Loucy (cell line): Measurements from ENCODE around the gene ATP10B.
"Not testable (repeated sequence)": the region's sequence is repeated elsewhere in the genome, so short reads cannot be mapped to it uniquely, and the experiment has no call there.

Experiments used
- H2AFZ ChIP-seq: fragments of 200-600 bp; sonication (generic); 2 replicates; pipeline ENCODE4 v1.6.0; 2016; ENCODE audit warnings: antibody characterized with exemption, mild to moderate bottlenecking, low read length, moderate library complexity
- H3F3A ChIP-seq: fragments of 200-600 bp; 2 replicates; pipeline ENCODE4 v1.6.0; 2016; ENCODE audit warnings: antibody characterized with exemption, low read depth, mild to moderate bottlenecking
- H3K27me3 ChIP-seq: fragments of 200-600 bp; sonication (generic); 2 replicates; pipeline ENCODE4 v1.6.1; 2014; ENCODE audit warnings: low read length, mild to moderate bottlenecking; ENCODE audit not compliant: insufficient read depth, poor library complexity, severe bottlenecking
- H3K36me3 ChIP-seq: fragments of 200-600 bp; sonication (generic); 2 replicates; pipeline ENCODE4 v1.6.1; 2016; ENCODE audit warnings: low read length; ENCODE audit not compliant: insufficient read depth
- H3K4me1 ChIP-seq: fragments of 200-600 bp; sonication (generic); 2 replicates; pipeline ENCODE4 v1.5.1; 2014; ENCODE audit warnings: low read length, mild to moderate bottlenecking; ENCODE audit not compliant: insufficient read depth, poor library complexity, severe bottlenecking
- H3K4me2 ChIP-seq: fragments of 200-600 bp; sonication (generic); 2 replicates; pipeline ENCODE4 v1.6.0; 2014; ENCODE audit warnings: antibody characterized with exemption, low read length, low read depth, mild to moderate bottlenecking; ENCODE audit not compliant: poor library complexity, severe bottlenecking
- H3K4me3 ChIP-seq: fragments of 200-600 bp; sonication (generic); 2 replicates; pipeline ENCODE4 v1.5.1; 2014; ENCODE audit warnings: low read length, mild to moderate bottlenecking, mixed read lengths; ENCODE audit not compliant: poor library complexity, severe bottlenecking
- H3K79me2 ChIP-seq: fragments of 200-600 bp; sonication (generic); 2 replicates; pipeline ENCODE4 v1.6.1; 2014; ENCODE audit warnings: low read length; ENCODE audit not compliant: insufficient read depth
- H3K9ac ChIP-seq: fragments of 200-600 bp; sonication (generic); 2 replicates; pipeline ENCODE4 v1.6.0; 2014; ENCODE audit warnings: mild to moderate bottlenecking, low read depth, low read length, moderate library complexity; ENCODE audit not compliant: poor library complexity, severe bottlenecking
- H3K9me2 ChIP-seq: fragments of 200-600 bp; sonication (generic); replicated peaks from 2 replicates; pipeline ENCODE4 v1.6.1; 2016; ENCODE audit warnings: low read depth, low read length, mixed read lengths
- H3K9me3 ChIP-seq: fragments of 200-600 bp; sonication (generic); 2 replicates; pipeline ENCODE4 v1.6.1; 2014; ENCODE audit warnings: mild to moderate bottlenecking, antibody characterized with exemption, low read length, low read depth; ENCODE audit not compliant: insufficient read depth
- H4K20me1 ChIP-seq: fragments of 200-600 bp; sonication (generic); 2 replicates; pipeline ENCODE4 v1.6.0; 2014; ENCODE audit warnings: antibody characterized with exemption, low read length, mild to moderate bottlenecking; ENCODE audit not compliant: insufficient read depth, poor library complexity, severe bottlenecking
- CTCF ChIP-seq: fragments of 200-600 bp; sonication (generic); conservative IDR thresholded peaks from 2 replicates; pipeline ENCODE4 v1.5.1; 2014; ENCODE audit warnings: mild to moderate bottlenecking, antibody characterized with exemption, low read length
- EZH2phosphoT487 ChIP-seq: fragments of 200-600 bp; IDR thresholded peaks from 2 replicates; pipeline ENCODE4 v1.6.1; 2018; ENCODE audit warnings: antibody characterized with exemption, mild to moderate bottlenecking, moderate library complexity, borderline replicate concordance

The ATP10B gene

GRCh38 chr5:160852049-160852448 lies at the start of gene ATP10B:
Gene ATP10B (minus strand): TSS chr5:160852211. CDS start chr5:160688074, 164,137 bp downstream.
- no peaks in the 10 kb centered on the region for H3F3A ChIP-seq
- H3K9ac ChIP-seq = no peak within 1 kb of the TSS

GRCh38 chr5:160901656-160902055 lies 49.6 kb upstream of the ATP10B start:
- H3K27me3 ChIP-seq = no peaks in the 10 kb centered on the region
- TF ChIP-seq CTCF = no peak
- TF ChIP-seq EZH2phosphoT487 = no peak
- H3K9me3 ChIP-seq = no peaks in the 10 kb centered on the region
- H3K4me2 ChIP-seq = no peak overlapping the region
- no peak overlapping the region for H2AFZ ChIP-seq
- H4K20me1 ChIP-seq = no peaks in the 10 kb centered on the region
- no peaks in the 10 kb centered on the region for H3K36me3 ChIP-seq
- H3F3A ChIP-seq = no peaks in the 10 kb centered on the region
- H3K79me2 ChIP-seq = no peaks in the 10 kb centered on the region
- no peak overlapping the region for H3K9ac ChIP-seq
- H3K4me1 ChIP-seq = no peaks in the 10 kb centered on the region
- H3K4me3 ChIP-seq = no peak overlapping the region
- H3K9me2 ChIP-seq = no peaks in the 10 kb centered on the region

More at GRCh38 chr5:160852049-160852448, at the start of gene ATP10B:
- Histone ChIP-seq H3K4me3 (no peak within 1 kb of the TSS), H4K20me1 (no peaks in the 10 kb centered on the region), H2AFZ (no peak within 1 kb of the TSS), H3K79me2 (no peaks in the 10 kb centered on the region), H3K4me1 (no peaks in the 10 kb centered on the region), H3K36me3 (no peaks in the 10 kb centered on the region), H3K27me3 (no peaks in the 10 kb centered on the region), H3K9me2 (no peaks in the 10 kb centered on the region), H3K4me2 (no peak within 1 kb of the TSS), H3K9me3 (no peaks in the 10 kb centered on the region)
- no peak for TF ChIP-seq EZH2phosphoT487
- no peak for TF ChIP-seq CTCF

- Histone ChIP-seq H3K9ac (no peak overlapping the region), H4K20me1 (no peaks in the 10 kb centered on the region), H3K4me2 (no peak overlapping the region), H3K4me1 (no peaks in the 10 kb centered on the region), H3K9me2 (no peaks in the 10 kb centered on the region), H3K4me3 (no peak overlapping the region), H3K79me2 (no peaks in the 10 kb centered on the region), H3K27me3 (no peaks in the 10 kb centered on the region), H3K9me3 (no peaks in the 10 kb centered on the region), H3K36me3 (no peaks in the 10 kb centered on the region), H2AFZ (no peak overlapping the region), H3F3A (no peaks in the 10 kb centered on the region)
- TF ChIP-seq EZH2phosphoT487 (no peak), CTCF (no peak)
Observed at GRCh38 chr5:160899735-160900134, 47.7 kb upstream of the ATP10B start.

- not testable (repeated sequence) for H3F3A ChIP-seq, H3K4me3 ChIP-seq, H3K36me3 ChIP-seq, H3K9me3 ChIP-seq, H3K9me2 ChIP-seq, H3K79me2 ChIP-seq, H3K4me1 ChIP-seq, H3K27me3 ChIP-seq, H3K4me2 ChIP-seq, H2AFZ ChIP-seq, H3K9ac ChIP-seq, H4K20me1 ChIP-seq
Observed at GRCh38 chr5:160893180-160893964, 41.4 kb upstream of the ATP10B start.
